H1 (cell line): ENCODE results near the gene CACNA2D1. TPM values are rescaled to one million over a fixed set of nuclear protein-coding genes. Genes with fewer than 3 reads are reported as not detected.

Source experiments
- CTCF ChIA-PET: fragments of 300-600 bp; sonication (Branson Sonifier 250); formaldehyde crosslinking; loops from one replicate; lab custom pipeline; 2021; ENCODE audit not compliant: partially characterized antibody; lab: Charles Lee
- POLR2A ChIA-PET: fragments of 300-600 bp; sonication (Branson Sonifier 250); formaldehyde crosslinking; loops from one replicate; lab custom pipeline; 2021; ENCODE audit warnings: inconsistent platforms; ENCODE audit not compliant: partially characterized antibody; lab: Charles Lee
- DNase-seq, 2 experiments: peaks; one replicate each; pipeline versions ENCODE4 v3.0.0 to v3.0.0-alpha.2; 2010 to 2022; ENCODE audit warnings: low spot score in 2 of 2, low read depth in 1 of 2, mixed read lengths in 1 of 2
- FAIRE-seq: peaks from 2 replicates; lab custom pipeline; 2011; peaks lifted over from hg19 to GRCh38; lab: Jason Lieb, UNC
- H2AFZ ChIP-seq: 2 replicates; pipeline ENCODE4 v1.8.1; 2012; ENCODE audit warnings: low read length, inconsistent platforms
- H2AK5ac ChIP-seq: 2 replicates; pipeline ENCODE4 v1.6.1; 2013; ENCODE audit warnings: low read depth, low read length
- H2BK120ac ChIP-seq: replicated peaks from 2 replicates; pipeline ENCODE3; 2013; ENCODE audit warnings: low read depth, low read length, inconsistent platforms
- H2BK12ac ChIP-seq: 2 replicates; pipeline ENCODE4 v1.6.1; 2013; ENCODE audit warnings: low read depth, low read length
- H2BK15ac ChIP-seq: 2 replicates; pipeline ENCODE4 v1.6.1; 2013; ENCODE audit warnings: low read length
- H2BK20ac ChIP-seq: 2 replicates; pipeline ENCODE4 v1.6.1; 2013; ENCODE audit warnings: low read length
- H2BK5ac ChIP-seq: 2 replicates; pipeline ENCODE4 v1.6.1; 2013; ENCODE audit warnings: low read depth, low read length
- H3K14ac ChIP-seq: 2 replicates; pipeline ENCODE4 v1.6.1; 2013; ENCODE audit warnings: inconsistent platforms; ENCODE audit not compliant: insufficient read length
- H3K18ac ChIP-seq: 2 replicates; pipeline ENCODE4 v1.6.1; 2013; ENCODE audit warnings: low read length; ENCODE audit errors: extremely low read depth
- H3K23ac ChIP-seq: 2 replicates; pipeline ENCODE4 v1.6.1; 2013; ENCODE audit warnings: inconsistent platforms; ENCODE audit not compliant: insufficient read length
- H3K23me2 ChIP-seq: 2 replicates; pipeline ENCODE4 v1.6.1; 2013; ENCODE audit warnings: low read depth, low read length
- H3K27ac ChIP-seq: 2 replicates; pipeline ENCODE4 v1.6.1; 2011; ENCODE audit warnings: low read depth, low read length, inconsistent platforms
- H3K27me3 ChIP-seq, 4 experiments: replicated peaks in 1 of 4; 1 replicate in 1 of 4; 2 replicates in 3 of 4; pipeline versions ENCODE4 v1.6.1 to v1.8.1; 2011 to 2013; ENCODE audit warnings: low read length in 3 of 4, mild to moderate bottlenecking in 3 of 4, inconsistent platforms in 2 of 4, mixed read lengths in 2 of 4, moderate library complexity in 1 of 4; ENCODE audit not compliant: control insufficient read depth in 3 of 4, insufficient read depth in 3 of 4; ENCODE audit errors: extremely low read depth in 1 of 4
- H3K36me3 ChIP-seq, 4 experiments: 2 replicates each; pipeline versions ENCODE4 v1.6.1 to v1.8.1; 2011 to 2013; ENCODE audit warnings: mild to moderate bottlenecking in 4 of 4, low read length in 3 of 4, moderate library complexity in 2 of 4, control low read depth in 1 of 4, inconsistent platforms in 1 of 4; ENCODE audit not compliant: insufficient read depth in 4 of 4, control insufficient read depth in 2 of 4
- H3K4ac ChIP-seq: replicated peaks from 2 replicates; pipeline ENCODE3; 2013; ENCODE audit warnings: low read length, low read depth, mixed read lengths, inconsistent platforms; ENCODE audit not compliant: insufficient read length
- H3K4me1 ChIP-seq, 4 experiments: replicated peaks in 1 of 4; 1 replicate in 1 of 4; 2 replicates in 3 of 4; pipeline versions ENCODE4 v1.6.1 to v1.8.1; 2011 to 2013; ENCODE audit warnings: low read length in 3 of 4, inconsistent platforms in 2 of 4, mixed read lengths in 1 of 4; ENCODE audit not compliant: insufficient read depth in 4 of 4, control insufficient read depth in 3 of 4
- H3K4me2 ChIP-seq, 2 experiments: 2 replicates each; pipeline versions ENCODE4 v1.6.1 to v1.8.1; 2011 to 2013; ENCODE audit warnings: low read depth in 2 of 2, low read length in 2 of 2, control low read depth in 1 of 2, inconsistent platforms in 1 of 2, mild to moderate bottlenecking in 1 of 2; ENCODE audit not compliant: insufficient read depth in 1 of 2
- H3K4me3 ChIP-seq, 4 experiments: fragments of 200-600, 300-600 bp in 1 of 4; sonication (generic), shearing (Covaris generic), sonication (Bioruptor Twin) in 1 of 4; 2 replicates each; pipeline versions ENCODE4 v1.5.1 to v1.8.1; 2011 to 2016; ENCODE audit warnings: low read length in 4 of 4, low read depth in 3 of 4, control low read depth in 2 of 4, inconsistent platforms in 2 of 4, mild to moderate bottlenecking in 2 of 4, mixed read lengths in 1 of 4, moderate library complexity in 1 of 4; ENCODE audit not compliant: insufficient read depth in 2 of 4; ENCODE audit errors: extremely low read depth in 1 of 4
- H3K56ac ChIP-seq: replicated peaks from 2 replicates; pipeline ENCODE3; 2013; ENCODE audit warnings: low read depth, mild to moderate bottlenecking, mixed read lengths, low read length, inconsistent platforms; ENCODE audit not compliant: insufficient read length
- H3K79me1 ChIP-seq: 2 replicates; pipeline ENCODE4 v1.6.1; 2013; ENCODE audit warnings: low read depth, low read length, control low read depth
- H3K79me2 ChIP-seq, 2 experiments: 2 replicates each; pipeline versions ENCODE4 v1.6.1 to v1.8.1; 2012 to 2013; ENCODE audit warnings: low read length in 2 of 2, mild to moderate bottlenecking in 2 of 2, inconsistent platforms in 1 of 2; ENCODE audit not compliant: insufficient read depth in 2 of 2, control insufficient read depth in 1 of 2
- H3K9ac ChIP-seq, 4 experiments: replicated peaks in 1 of 4; 1 replicate in 1 of 4; 2 replicates in 3 of 4; pipeline versions ENCODE4 v1.6.1 to v1.8.1; 2011 to 2013; ENCODE audit warnings: low read depth in 3 of 4, low read length in 3 of 4, control low read depth in 2 of 4, mild to moderate bottlenecking in 2 of 4, moderate library complexity in 2 of 4, inconsistent platforms in 1 of 4; ENCODE audit errors: extremely low read depth in 1 of 4
- H3K9me3 ChIP-seq, 2 experiments: 2 replicates each; pipeline versions ENCODE4 v1.6.1 to v1.8.1; 2012 to 2013; ENCODE audit warnings: mild to moderate bottlenecking in 2 of 2, moderate library complexity in 2 of 2, control low read depth in 1 of 2, inconsistent platforms in 1 of 2, low read depth in 1 of 2, low read length in 1 of 2, mixed read lengths in 1 of 2; ENCODE audit not compliant: insufficient read depth in 2 of 2
- H4K20me1 ChIP-seq, 2 experiments: replicated peaks in 1 of 2; 2 replicates each; pipeline versions ENCODE3 to v1.8.1; 2011 to 2013; ENCODE audit warnings: inconsistent platforms in 2 of 2, low read length in 2 of 2, mild to moderate bottlenecking in 1 of 2; ENCODE audit not compliant: insufficient read depth in 2 of 2, control insufficient read depth in 1 of 2
- H4K5ac ChIP-seq: 2 replicates; pipeline ENCODE4 v1.6.1; 2013; ENCODE audit warnings: low read length, low read depth, mixed read lengths, inconsistent platforms; ENCODE audit not compliant: insufficient read length
- H4K8ac ChIP-seq: 2 replicates; pipeline ENCODE4 v1.8.0; 2013; ENCODE audit warnings: mild to moderate bottlenecking, moderate library complexity, low read length, inconsistent platforms; ENCODE audit not compliant: insufficient read depth; ENCODE audit errors: extremely low read depth
- H4K91ac ChIP-seq: replicated peaks from 2 replicates; pipeline ENCODE3; 2013; ENCODE audit warnings: low read length, mixed read lengths, inconsistent platforms; ENCODE audit not compliant: insufficient read length
- CBX8 ChIP-seq: fragments of 300-800, 300-1000 bp; sonication (generic); IDR thresholded peaks from 2 replicates; pipeline ENCODE4 v1.7.1; 2016; ENCODE audit warnings: low read depth, low read length, borderline replicate concordance
- CREB1 ChIP-seq: IDR thresholded peaks from 2 replicates; pipeline ENCODE4 v1.6.1; 2012; ENCODE audit warnings: inconsistent platforms
- HDAC2 ChIP-seq, 2 experiments: fragments of 300-600 bp in 1 of 2; sonication (generic) in 1 of 2; IDR thresholded peaks; 2 replicates each; pipeline ENCODE4 v1.6.1; 2011 to 2012; ENCODE audit warnings: low read depth in 2 of 2, low read length in 2 of 2, mild to moderate bottlenecking in 2 of 2, moderate library complexity in 2 of 2, borderline replicate concordance in 1 of 2, inconsistent platforms in 1 of 2
- KDM4A ChIP-seq: IDR thresholded peaks from one replicate; pipeline ENCODE4 v1.7.1; 2012; ENCODE audit warnings: low read depth, mild to moderate bottlenecking, moderate library complexity, low read length, inconsistent platforms; ENCODE audit not compliant: severe bottlenecking
- MAX ChIP-seq: IDR thresholded peaks from 2 replicates; pipeline ENCODE4 v1.6.1; 2012; ENCODE audit warnings: inconsistent platforms
- NANOG ChIP-seq: IDR thresholded peaks from 2 replicates; pipeline ENCODE4 v1.6.1; 2011; ENCODE audit warnings: low read length, low read depth, mild to moderate bottlenecking, inconsistent platforms; ENCODE audit not compliant: insufficient read depth, poor library complexity, severe bottlenecking
- POLR2A ChIP-seq, 2 experiments: IDR thresholded peaks; 1 replicate in 1 of 2; 2 replicates in 1 of 2; pipeline ENCODE4 v1.6.1; 2011; ENCODE audit warnings: low read depth in 2 of 2, low read length in 2 of 2, mild to moderate bottlenecking in 2 of 2; ENCODE audit errors: control extremely low read depth in 1 of 2
- RBBP5 ChIP-seq: IDR thresholded peaks from 2 replicates; pipeline ENCODE4 v1.7.1; 2012; ENCODE audit warnings: low read depth, mild to moderate bottlenecking, inconsistent platforms, low read length, moderate library complexity, borderline replicate concordance
- SIN3A ChIP-seq, 2 experiments: IDR thresholded peaks in 1 of 2; conservative IDR thresholded peaks in 1 of 2; 2 replicates each; pipeline ENCODE4 v1.6.1; 2011 to 2012; ENCODE audit warnings: low read length in 2 of 2, improper control_type of control experiment in 1 of 2, low read depth in 1 of 2, mild to moderate bottlenecking in 1 of 2
- SIRT6 ChIP-seq: IDR thresholded peaks from one replicate; pipeline ENCODE4 v1.7.1; 2012; ENCODE audit warnings: low read length, inconsistent platforms
- SIX5 ChIP-seq: IDR thresholded peaks from 2 replicates; pipeline ENCODE4 v1.6.1; 2011; ENCODE audit warnings: mild to moderate bottlenecking, low read depth, low read length
- TAF1 ChIP-seq: IDR thresholded peaks from 2 replicates; pipeline ENCODE4 v1.6.1; 2011; ENCODE audit warnings: mild to moderate bottlenecking, low read depth, low read length
- TAF7 ChIP-seq: optimal IDR thresholded peaks from 2 replicates; pipeline ENCODE3; 2011; ENCODE audit warnings: low read depth, mild to moderate bottlenecking, inconsistent platforms, low read length, moderate library complexity, borderline replicate concordance
- USF2 ChIP-seq: IDR thresholded peaks from 2 replicates; pipeline ENCODE4 v1.6.1; 2011; ENCODE audit warnings: low read length, improper control_type of control experiment
- YY1 ChIP-seq: IDR thresholded peaks from 2 replicates; pipeline ENCODE4 v1.6.1; 2011; ENCODE audit warnings: low read depth, mild to moderate bottlenecking, low read length
- polyA plus RNA-seq, 7 experiments: library from polyadenylated mRNA; depleted of rRNA in 3 of 7; stranded (reverse) in 5 of 7; unstranded in 2 of 7; fragments of >200 nt in 5 of 7; fragments of 200-250 nt in 2 of 7; gene quantifications; 1 replicate in 5 of 7; 2 replicates in 1 of 7; 4 replicates in 1 of 7; pipeline versions ENCODE4 v1.2.1 to v1.2.3, GENCODE V29; 2011 to 2013; ENCODE audit warnings: missing spikeins in 2 of 7, mixed read lengths in 2 of 7
- total RNA-seq: library from RNA; stranded (reverse); fragmentation: NEBNext Ultra II Directional; extraction: Animal tissue kit (Norgen Biotek cat#: 25700); gene quantifications from 2 replicates; pipeline ENCODE4 v1.2.1, GENCODE V29; 2021

The CACNA2D1 gene
- total and polyA plus RNA-seq, 2 of the 8 experiments (the other 6 are each of a cell fraction or from before 2014, with no cell fraction given), result 4.3 to 27.3 TPM

DNA sequence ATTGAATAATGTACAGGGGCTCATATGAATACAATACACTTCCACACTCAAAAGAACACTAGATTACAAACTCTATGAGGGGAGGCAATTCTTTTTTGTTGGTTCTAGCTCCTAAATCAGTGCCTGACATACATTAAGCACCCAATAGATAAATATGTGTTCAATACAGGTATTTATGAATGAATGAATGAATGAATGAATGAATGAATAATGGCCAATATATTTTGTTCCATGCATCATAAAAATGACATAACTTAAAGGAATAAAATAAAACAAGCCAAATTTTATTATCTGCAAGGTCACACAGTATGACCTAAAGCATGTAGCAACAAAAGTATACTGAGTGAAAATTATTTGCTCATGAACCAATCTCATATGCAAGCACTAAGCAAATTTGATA, 168.9 kb downstream of the CACNA2D1 start:
- Histone ChIP-seq H3K4me3 (no peak overlapping the region), H4K91ac (no peak overlapping the region), H3K4me1 (no peaks in the 10 kb centered on the region), H2BK12ac (no peak overlapping the region), H2BK20ac (no peak overlapping the region), H3K23me2 (no peaks in the 10 kb centered on the region), H4K8ac (no peak overlapping the region), H3K9ac (no peak overlapping the region), H4K5ac (no peak overlapping the region), H2AFZ (no peak overlapping the region), H2BK120ac (no peak overlapping the region), H3K27ac (no peak overlapping the region), H3K4ac (no peak overlapping the region), H3K27me3 (peaks cover 0 to 1% (median 0%) of the 10 kb centered on the region in 4 experiments; a peak in 1 of 7 replicates), H3K9me3 (no peaks in the 10 kb centered on the region), H3K4me2 (no peak overlapping the region), H3K36me3 (no peaks in the 10 kb centered on the region), H3K18ac (no peak overlapping the region), H2BK5ac (no peak overlapping the region), H3K56ac (no peak overlapping the region), H3K23ac (no peak overlapping the region), H3K79me1 (no peaks in the 10 kb centered on the region), H4K20me1 (no peaks in the 10 kb centered on the region), H2BK15ac (no peak overlapping the region), H3K14ac (no peak overlapping the region), H2AK5ac (no peak overlapping the region), H3K79me2 (no peaks in the 10 kb centered on the region)
- DNase-seq (no peak), FAIRE-seq (no peak)
- POLR2A ChIA-PET, result no interaction called here
- CTCF ChIA-PET, result no interaction called here
- no peak for TF ChIP-seq NANOG
- TF ChIP-seq TAF7, result no peak
- no peak for TF ChIP-seq SIRT6
- TF ChIP-seq CBX8, result no peak
- TF ChIP-seq KDM4A, result no peak
- no peak for TF ChIP-seq SIX5
- no peak for TF ChIP-seq SIN3A (conservative IDR thresholded peaks at IDR 0.05 in 1 of 2, IDR thresholded peaks at IDR 0.05 in 1 of 2; ENCODE audit: low read depth in 1 of 2, low read length in 2 of 2)
- TF ChIP-seq MAX, result no peak
- no peak for TF ChIP-seq POLR2A (IDR thresholded peaks at IDR 0.05; ENCODE audit: control extremely low read depth in 1 of 2, low read depth in 2 of 2, low read length in 2 of 2)
- no peak for TF ChIP-seq YY1
- no peak for TF ChIP-seq CREB1
- TF ChIP-seq USF2, result no peak
- no peak for TF ChIP-seq TAF1
- no peak for TF ChIP-seq HDAC2 (IDR thresholded peaks at IDR 0.05; ENCODE audit: borderline replicate concordance in 1 of 2, low read depth in 2 of 2, low read length in 2 of 2)
- no peak for TF ChIP-seq RBBP5
